H9 (cell line): ENCODE measurements around the gene KLHL4. TPM values are rescaled to one million over a fixed set of nuclear protein-coding genes. Genes with fewer than 3 reads are reported as not detected.
A peak's percentile ranks its signal among the peaks of the same experiment; 100 is the strongest.

Source experiments
- DNase-seq: peaks from one replicate; pipeline ENCODE4 v3.0.0-alpha.2; 2017
- H2AFZ ChIP-seq: one replicate; pipeline ENCODE4 v1.6.1; 2013; ENCODE audit warnings: mild to moderate bottlenecking, low read length, control low read depth, moderate library complexity
- H2AK5ac ChIP-seq: 2 replicates; pipeline ENCODE4 v1.6.1; 2013; ENCODE audit warnings: low read length, control low read depth, mixed read lengths; ENCODE audit not compliant: insufficient read length
- H2BK120ac ChIP-seq: one replicate; pipeline ENCODE4 v1.6.1; 2013; ENCODE audit warnings: low read depth, mild to moderate bottlenecking, low read length, control low read depth, inconsistent platforms; ENCODE audit not compliant: poor library complexity, severe bottlenecking
- H2BK12ac ChIP-seq: 2 replicates; pipeline ENCODE4 v1.6.1; 2013; ENCODE audit warnings: low read length, control low read depth, mixed read lengths, low read depth; ENCODE audit not compliant: insufficient read length
- H2BK15ac ChIP-seq: 2 replicates; pipeline ENCODE4 v1.6.1; 2013; ENCODE audit warnings: low read depth, low read length, control low read depth
- H2BK20ac ChIP-seq: one replicate; pipeline ENCODE4 v1.6.1; 2013; ENCODE audit warnings: low read depth, mild to moderate bottlenecking, low read length, control low read depth, inconsistent platforms; ENCODE audit not compliant: poor library complexity, severe bottlenecking
- H2BK5ac ChIP-seq: 2 replicates; pipeline ENCODE4 v1.6.1; 2013; ENCODE audit warnings: low read length, control low read depth, mixed read lengths; ENCODE audit not compliant: insufficient read length
- H3K14ac ChIP-seq: 2 replicates; pipeline ENCODE4 v1.6.1; 2013; ENCODE audit warnings: low read length, control low read depth; ENCODE audit not compliant: insufficient read depth
- H3K18ac ChIP-seq: 2 replicates; pipeline ENCODE4 v1.6.1; 2013; ENCODE audit warnings: low read depth, mild to moderate bottlenecking, mixed read lengths, low read length, control low read depth; ENCODE audit not compliant: insufficient read length
- H3K23ac ChIP-seq: 2 replicates; pipeline ENCODE4 v1.6.1; 2013; ENCODE audit warnings: low read length, control low read depth, mixed read lengths, low read depth; ENCODE audit not compliant: insufficient read length
- H3K23me2 ChIP-seq: 2 replicates; pipeline ENCODE4 v1.6.1; 2013; ENCODE audit warnings: low read depth, mild to moderate bottlenecking, mixed read lengths, low read length, control low read depth; ENCODE audit not compliant: insufficient read length, poor library complexity, severe bottlenecking
- H3K27ac ChIP-seq: 2 replicates; pipeline ENCODE4 v1.5.1; 2013; ENCODE audit warnings: low read length, control low read depth, mixed read lengths, low read depth; ENCODE audit not compliant: insufficient read length
- H3K27me3 ChIP-seq: 2 replicates; pipeline ENCODE4 v1.6.1; 2013; ENCODE audit warnings: low read length, control low read depth, inconsistent platforms; ENCODE audit not compliant: insufficient read depth
- H3K4ac ChIP-seq: 2 replicates; pipeline ENCODE4 v1.6.1; 2013; ENCODE audit warnings: low read depth, mild to moderate bottlenecking, control low read depth, inconsistent platforms, low read length, moderate library complexity
- H3K4me1 ChIP-seq: 2 replicates; pipeline ENCODE4 v1.6.1; 2013; ENCODE audit warnings: low read length, control low read depth, inconsistent platforms; ENCODE audit not compliant: insufficient read depth
- H3K4me2 ChIP-seq: 2 replicates; pipeline ENCODE4 v1.6.1; 2013; ENCODE audit warnings: low read length, control low read depth, mixed read lengths; ENCODE audit not compliant: insufficient read length, insufficient read depth
- H3K56ac ChIP-seq: 2 replicates; pipeline ENCODE4 v1.6.1; 2013; ENCODE audit warnings: low read depth, mild to moderate bottlenecking, mixed read lengths, low read length, control low read depth; ENCODE audit not compliant: insufficient read length
- H3K79me1 ChIP-seq: 2 replicates; pipeline ENCODE4 v1.6.1; 2013; ENCODE audit warnings: low read depth, mild to moderate bottlenecking, moderate library complexity, low read length, control low read depth, inconsistent platforms; ENCODE audit not compliant: insufficient read depth, poor library complexity, severe bottlenecking
- H3K79me2 ChIP-seq: 2 replicates; pipeline ENCODE4 v1.6.1; 2013; ENCODE audit warnings: low read length, control low read depth, inconsistent platforms; ENCODE audit not compliant: insufficient read depth
- H3K9ac ChIP-seq: 2 replicates; pipeline ENCODE4 v1.6.1; 2013; ENCODE audit warnings: low read length, control low read depth, mixed read lengths; ENCODE audit not compliant: insufficient read length; ENCODE audit errors: extremely low read depth
- H3K9me3 ChIP-seq: one replicate; pipeline ENCODE4 v1.6.1; 2013; ENCODE audit warnings: low read depth, low read length, inconsistent platforms; ENCODE audit not compliant: control insufficient read depth
- H3T11ph ChIP-seq: one replicate; pipeline ENCODE4 v1.6.1; 2013; ENCODE audit warnings: mild to moderate bottlenecking, low read length, control low read depth, inconsistent platforms
- H4K20me1 ChIP-seq: one replicate; pipeline ENCODE4 v1.6.1; 2013; ENCODE audit not compliant: control insufficient read depth, insufficient read length, insufficient read depth
- H4K5ac ChIP-seq: 2 replicates; pipeline ENCODE4 v1.6.1; 2013; ENCODE audit warnings: low read depth, mild to moderate bottlenecking, mixed read lengths, low read length, control low read depth; ENCODE audit not compliant: insufficient read length
- H4K8ac ChIP-seq: replicated peaks from 2 replicates; pipeline ENCODE4 v1.6.1; 2013; ENCODE audit warnings: low read length, control low read depth, mixed read lengths, low read depth; ENCODE audit not compliant: insufficient read length
- H4K91ac ChIP-seq: 2 replicates; pipeline ENCODE4 v1.6.1; 2013; ENCODE audit warnings: low read depth, mild to moderate bottlenecking, moderate library complexity, mixed read lengths, low read length, control low read depth; ENCODE audit not compliant: insufficient read length
- H3K27ac Mint-ChIP-seq, 3 experiments: 2 replicates in 2 of 3; 3 replicates in 1 of 3; pipeline ENCODE4 v1.8.0; 2020 to 2021; ENCODE audit warnings: mixed read lengths in 3 of 3, mild to moderate bottlenecking in 1 of 3, moderate library complexity in 1 of 3
- H3K27me3 Mint-ChIP-seq: 2 replicates; pipeline ENCODE4 v1.8.0; 2021; ENCODE audit warnings: low read depth, mild to moderate bottlenecking, moderate library complexity, mixed read lengths
- H3K36me3 Mint-ChIP-seq, 3 experiments: 2 replicates in 2 of 3; 3 replicates in 1 of 3; pipeline ENCODE4 v1.8.0; 2020 to 2021; ENCODE audit warnings: low read depth in 3 of 3, mixed read lengths in 3 of 3; ENCODE audit not compliant: insufficient read depth in 1 of 3
- H3K4me1 Mint-ChIP-seq, 2 experiments: 2 replicates each; pipeline ENCODE4 v1.8.0; 2020; ENCODE audit warnings: mixed read lengths in 2 of 2
- H3K4me3 Mint-ChIP-seq, 2 experiments: 2 replicates in 1 of 2; 3 replicates in 1 of 2; pipeline ENCODE4 v1.8.0; 2020 to 2021; ENCODE audit warnings: mild to moderate bottlenecking in 2 of 2, mixed read lengths in 2 of 2, moderate library complexity in 1 of 2
- H3K9me3 Mint-ChIP-seq, 2 experiments: 2 replicates in 1 of 2; 3 replicates in 1 of 2; pipeline ENCODE4 v1.8.0; 2020; ENCODE audit warnings: mild to moderate bottlenecking in 2 of 2, mixed read lengths in 2 of 2, moderate library complexity in 1 of 2
- CTCF ChIP-seq: fragments of 200-600 bp; sonication (generic); conservative IDR thresholded peaks from 3 replicates; pipeline ENCODE4 v1.8.0; 2021; ENCODE audit warnings: antibody characterized with exemption, mild to moderate bottlenecking
- WGBS: extraction: QIAGEN DNeasy Blood & Tissue Kit; methylation state at CpG from one replicate; pipeline ENCODE4 v1.1.7; 2013; ENCODE audit warnings: missing lambda C conversion rate, low lambda C conversion rate, mixed read lengths; ENCODE audit not compliant: insufficient read length; ENCODE audit errors: extremely low coverage; 5-methylcytosine and 5-hydroxymethylcytosine counted together
- total RNA-seq: library from RNA; stranded (reverse); gene quantifications from 2 replicates; pipeline ENCODE4 v1.2.1, GENCODE V29; 2021

The KLHL4 gene
- total RNA-seq, 1 experiment from 2014 or later = 22.3 TPM

- Mint-ChIP-seq H3K4me3 (no peak overlapping the region), H3K9me3 (peaks cover 19 to 33% of the 10 kb centered on the region in 2 experiments), H3K36me3 (peaks cover 31 to 49% (median 34%) of the 10 kb centered on the region in 3 experiments), H3K27ac (peak overlapping the region; percentile 95 to 97 (median 96); a peak in 6 of 7 replicates), H3K4me1 (peaks cover 45 to 70% of the 10 kb centered on the region in 2 experiments), H3K27me3 (peaks cover 1% of the 10 kb centered on the region)
- DNase-seq = peak; percentile 75
- no peaks in the 10 kb centered on the region for H3K79me1 ChIP-seq
- no peak overlapping the region for H2AK5ac ChIP-seq
- H2BK12ac ChIP-seq = no peak overlapping the region
- H3K14ac ChIP-seq = no peak overlapping the region
- H3K27me3 ChIP-seq = no peaks in the 10 kb centered on the region
- no peaks in the 10 kb centered on the region for H3K9me3 ChIP-seq
- H4K20me1 ChIP-seq = no peaks in the 10 kb centered on the region
- H3K56ac ChIP-seq = no peak overlapping the region
- H3K18ac ChIP-seq = no peak overlapping the region
- peaks cover 6% of the 10 kb centered on the region; the same call in 1 of the 2 replicates for H3K79me2 ChIP-seq
- peaks cover 3% of the 10 kb centered on the region; the same call in 1 of the 2 replicates for H3K4me1 ChIP-seq
- TF ChIP-seq CTCF = no peak
- H3K4ac ChIP-seq = no peak overlapping the region
- H2BK15ac ChIP-seq = no peak overlapping the region
- peak overlapping the region; percentile 79 for H3K4me2 ChIP-seq
- no CpG with 5 or more reads among the region's 1 CpG for WGBS
- no peak overlapping the region for H2BK5ac ChIP-seq
- peaks cover 4% of the 10 kb centered on the region for H3K23me2 ChIP-seq
- H2AFZ ChIP-seq = no peak overlapping the region
- no peak overlapping the region for H3K23ac ChIP-seq
- H2BK120ac ChIP-seq = no peak overlapping the region
- no peak overlapping the region for H3K9ac ChIP-seq
- H4K5ac ChIP-seq = no peak overlapping the region
- no peak overlapping the region for H2BK20ac ChIP-seq
- no peak overlapping the region for H3T11ph ChIP-seq
- peak overlapping the region; percentile 98 for H3K27ac ChIP-seq
- no peak overlapping the region for H4K91ac ChIP-seq
- no peak overlapping the region for H4K8ac ChIP-seq
Observed at GRCh38 chrX:87679849-87680248, 162.2 kb downstream of the KLHL4 start.
